Measurements from ENCODE around the gene NAV2.
"Not testable (repeated sequence)": the region's sequence is repeated elsewhere in the genome, so short reads cannot be mapped to it uniquely, and the experiment has no call there.

Gene NAV2

GRCh38 chr11:20110908-20111669 is 398.5 kb downstream of the NAV2 start:
- peak; percentile 72 for DNase-seq

GRCh38 chr11:20111871-20112270 is 399.2 kb downstream of the NAV2 start:
- DNase-seq: no peak

- peak; percentile 96 for DNase-seq
These were observed 399.9 kb downstream of the NAV2 start for GRCh38 chr11:20112291-20113148.

- DNase-seq: peak; percentile 62
These were observed 400.5 kb downstream of the NAV2 start for GRCh38 chr11:20113149-20113438.

GRCh38 chr11:20114588-20114987 is 402.0 kb downstream of the NAV2 start:
- DNase-seq: no peak

GRCh38 chr11:20116825-20117224 is 404.2 kb downstream of the NAV2 start:
- no peak for DNase-seq

GRCh38 chr11:20117291-20117690 is 404.7 kb downstream of the NAV2 start:
- no peak for DNase-seq

GRCh38 chr11:20118209-20118608 is 405.6 kb downstream of the NAV2 start:
- no peak for DNase-seq

GRCh38 chr11:20119315-20119714 is 406.7 kb downstream of the NAV2 start:
- no peak for DNase-seq

- no peak for DNase-seq
These were observed 407.7 kb downstream of the NAV2 start for GRCh38 chr11:20120134-20120925.

- no peak for DNase-seq
These were observed 409.5 kb downstream of the NAV2 start for GRCh38 chr11:20122131-20122530.

- DNase-seq: peak; percentile 78
These were observed 413.3 kb downstream of the NAV2 start for GRCh38 chr11:20125927-20126326.

- DNase-seq: no peak
These were observed 414.1 kb downstream of the NAV2 start for GRCh38 chr11:20126724-20127123.

GRCh38 chr11:20127671-20128527 is 415.3 kb downstream of the NAV2 start:
- peak; percentile 37 for DNase-seq

- not testable (repeated sequence) for DNase-seq
These were observed 415.8 kb downstream of the NAV2 start for GRCh38 chr11:20128528-20128825.

GRCh38 chr11:20129665-20130064 is 417.0 kb downstream of the NAV2 start:
- no peak for DNase-seq

GRCh38 chr11:20131788-20132666 is 419.4 kb downstream of the NAV2 start:
- DNase-seq: peak; percentile 18

- no peak for DNase-seq
These were observed 420.0 kb downstream of the NAV2 start for GRCh38 chr11:20132667-20133039.

GRCh38 chr11:20134991-20135736 is 422.5 kb downstream of the NAV2 start:
- no peak for DNase-seq

GRCh38 chr11:20137637-20138036 is 425.0 kb downstream of the NAV2 start:
- no peak for DNase-seq

- DNase-seq: no peak
These were observed 426.1 kb downstream of the NAV2 start for GRCh38 chr11:20138707-20139106.

Measured in NCI-H226 (cell line).